Measurements from ENCODE around the gene TRAM2.

DNA sequence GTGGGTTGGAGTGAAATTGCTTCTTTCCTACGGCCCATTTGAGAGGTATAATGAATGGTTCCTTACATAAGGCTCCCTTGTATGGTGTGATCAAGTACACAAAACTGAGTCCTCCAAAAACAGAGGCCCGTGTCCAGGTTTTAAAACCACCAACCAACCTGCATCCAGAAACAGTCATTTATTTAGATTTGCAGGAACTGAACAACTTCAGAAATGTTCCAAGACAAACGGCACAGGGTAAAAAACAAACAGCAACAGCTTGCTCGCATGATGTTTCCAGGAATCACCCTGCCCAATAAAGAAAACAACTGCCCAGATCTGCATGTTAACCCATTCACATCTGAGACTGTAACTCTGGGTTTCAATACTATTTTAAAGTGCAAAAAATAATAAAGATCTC is 40.2 kb upstream of the TRAM2 start:
- TF ChIP-seq, protein P1, sequence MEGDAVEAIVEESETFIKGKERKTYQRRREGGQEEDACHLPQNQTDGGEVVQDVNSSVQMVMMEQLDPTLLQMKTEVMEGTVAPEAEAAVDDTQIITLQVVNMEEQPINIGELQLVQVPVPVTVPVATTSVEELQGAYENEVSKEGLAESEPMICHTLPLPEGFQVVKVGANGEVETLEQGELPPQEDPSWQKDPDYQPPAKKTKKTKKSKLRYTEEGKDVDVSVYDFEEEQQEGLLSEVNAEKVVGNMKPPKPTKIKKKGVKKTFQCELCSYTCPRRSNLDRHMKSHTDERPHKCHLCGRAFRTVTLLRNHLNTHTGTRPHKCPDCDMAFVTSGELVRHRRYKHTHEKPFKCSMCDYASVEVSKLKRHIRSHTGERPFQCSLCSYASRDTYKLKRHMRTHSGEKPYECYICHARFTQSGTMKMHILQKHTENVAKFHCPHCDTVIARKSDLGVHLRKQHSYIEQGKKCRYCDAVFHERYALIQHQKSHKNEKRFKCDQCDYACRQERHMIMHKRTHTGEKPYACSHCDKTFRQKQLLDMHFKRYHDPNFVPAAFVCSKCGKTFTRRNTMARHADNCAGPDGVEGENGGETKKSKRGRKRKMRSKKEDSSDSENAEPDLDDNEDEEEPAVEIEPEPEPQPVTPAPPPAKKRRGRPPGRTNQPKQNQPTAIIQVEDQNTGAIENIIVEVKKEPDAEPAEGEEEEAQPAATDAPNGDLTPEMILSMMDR (IDR thresholded peaks at IDR 0.05; ENCODE audit: insufficient read depth, low read length, poor library complexity, severe bottlenecking): no peak
- TF ChIP-seq EZH2phosphoT487 (conservative IDR thresholded peaks at IDR 0.05; ENCODE audit: low read length): no peak
